Measurements from ENCODE around the gene IFT20. TPM values are rescaled to one million over a fixed set of nuclear protein-coding genes. Genes with fewer than 3 reads are reported as not detected.

The IFT20 gene
- total and polyA plus RNA-seq, 2 experiments from 2014 or later = 41.9 to 73.8 TPM

GRCh38 chr17:28347261-28347891, 12.1 kb upstream of the IFT20 start:
- Histone ChIP-seq H3K9me3 (ENCODE audit: low read depth) (no peaks in the 10 kb centered on the region), H3K36me3 (peaks cover 61% of the 10 kb centered on the region), H3K4me3 (no peak overlapping the region), H3K4me1 (ENCODE audit: low read depth) (peaks cover 2% of the 10 kb centered on the region), H3K27me3 (no peaks in the 10 kb centered on the region), H3K27ac (peak overlapping the region; percentile 88)
- TF ChIP-seq CTCF (IDR thresholded peaks at IDR 0.05; ENCODE audit: low read depth, low read length) = no peak
- peak in 1 of 2 donors; percentile 94 for DNase-seq (ENCODE audit: low read depth in 1 of 2, low spot score in 1 of 2)

- peak; percentile 42 for TF ChIP-seq CTCF (IDR thresholded peaks at IDR 0.05; ENCODE audit: low read depth, low read length)
- no peaks in the 10 kb centered on the region for H3K9me3 ChIP-seq (ENCODE audit: low read depth)
- peaks cover 61% of the 10 kb centered on the region for H3K36me3 ChIP-seq
- H3K27me3 ChIP-seq = no peaks in the 10 kb centered on the region
- no peak overlapping the region for H3K4me3 ChIP-seq
- DNase-seq (ENCODE audit: low read depth in 1 of 2, low spot score in 1 of 2) = peak in 1 of 2 donors; percentile 49
- H3K27ac ChIP-seq = peak overlapping the region; percentile 88
- H3K4me1 ChIP-seq (ENCODE audit: low read depth) = peaks cover 2% of the 10 kb centered on the region
These were observed 11.5 kb upstream of the IFT20 start for GRCh38 chr17:28346746-28347246.

- peaks cover 61% of the 10 kb centered on the region for H3K36me3 ChIP-seq
- no peaks in the 10 kb centered on the region for H3K9me3 ChIP-seq (ENCODE audit: low read depth)
- no peaks in the 10 kb centered on the region for H3K27me3 ChIP-seq
- DNase-seq (ENCODE audit: low read depth in 1 of 2, low spot score in 1 of 2) = peak; percentile 15 to 25
- H3K4me3 ChIP-seq = no peak overlapping the region
- TF ChIP-seq CTCF (IDR thresholded peaks at IDR 0.05; ENCODE audit: low read depth, low read length) = no peak
- H3K27ac ChIP-seq = peak overlapping the region; percentile 88
- peaks cover 2% of the 10 kb centered on the region for H3K4me1 ChIP-seq (ENCODE audit: low read depth)
These were observed 10.9 kb upstream of the IFT20 start for GRCh38 chr17:28346199-28346580.

- no peak for TF ChIP-seq CTCF (IDR thresholded peaks at IDR 0.05; ENCODE audit: low read depth, low read length)
- Histone ChIP-seq H3K4me3 (no peak overlapping the region), H3K27ac (peak overlapping the region; percentile 88), H3K9me3 (ENCODE audit: low read depth) (no peaks in the 10 kb centered on the region), H3K36me3 (peaks cover 61% of the 10 kb centered on the region), H3K27me3 (no peaks in the 10 kb centered on the region), H3K4me1 (ENCODE audit: low read depth) (peaks cover 2% of the 10 kb centered on the region)
- peak in 1 of 2 donors; percentile 43 for DNase-seq (ENCODE audit: low read depth in 1 of 2, low spot score in 1 of 2)
These were observed 10.3 kb upstream of the IFT20 start for GRCh38 chr17:28345419-28346198.

- peaks cover 2% of the 10 kb centered on the region for H3K4me1 ChIP-seq (ENCODE audit: low read depth)
- peak overlapping the region; percentile 88 for H3K27ac ChIP-seq
These were observed 9.2 kb upstream of the IFT20 start for GRCh38 chr17:28344435-28344901.

More at GRCh38 chr17:28344435-28344901, 9.2 kb upstream of the IFT20 start:
- Histone ChIP-seq H3K27me3 (no peaks in the 10 kb centered on the region), H3K36me3 (peaks cover 55% of the 10 kb centered on the region), H3K4me3 (no peak overlapping the region), H3K9me3 (ENCODE audit: low read depth) (no peaks in the 10 kb centered on the region)
- TF ChIP-seq CTCF (IDR thresholded peaks at IDR 0.05; ENCODE audit: low read depth, low read length) = no peak
- DNase-seq (ENCODE audit: low read depth in 1 of 2, low spot score in 1 of 2) = no peak
